SK-N-SH (cell line): ENCODE results near the gene FERD3L. TPM values are rescaled to one million over a fixed set of nuclear protein-coding genes. Genes with fewer than 3 reads are reported as not detected.

Experiments
- CTCF ChIA-PET: fragments of 300-600, 350-600 bp; formaldehyde crosslinking; extraction: SDS; loops from one replicate; lab custom pipeline; 2021; lab: Yijun Ruan, JAX
- POLR2A ChIA-PET: fragments of 350-600 bp; sonication (Branson Sonifier 250); formaldehyde crosslinking; extraction: SDS; loops from one replicate; lab custom pipeline; 2020; ENCODE audit warnings: antibody characterized with exemption, inconsistent platforms; lab: Yijun Ruan, JAX
- DNase-seq: peaks from one replicate; pipeline ENCODE4 v3.0.0; 2012
- H2AFZ ChIP-seq: fragments of 200-600 bp; sonication (generic); 2 replicates; pipeline ENCODE4 v1.8.1; 2016; ENCODE audit warnings: antibody characterized with exemption, mild to moderate bottlenecking, low read depth
- H3F3A ChIP-seq: fragments of 200-600 bp; sonication (generic); replicated peaks from 2 replicates; pipeline ENCODE3; 2016; ENCODE audit warnings: antibody characterized with exemption, mild to moderate bottlenecking; ENCODE audit not compliant: insufficient read depth
- H3K27ac ChIP-seq, 2 experiments: fragments of 200-500 bp in 1 of 2; fragments of 200-600 bp in 1 of 2; sonication (Bioruptor generic) in 1 of 2; sonication (generic), shearing (Covaris generic) in 1 of 2; 2 replicates each; pipeline versions ENCODE4 v1.5.1 to v1.6.1; 2014 to 2016; ENCODE audit warnings: low read depth in 2 of 2, inconsistent platforms in 1 of 2, low read length in 1 of 2, mild to moderate bottlenecking in 1 of 2, mixed read lengths in 1 of 2
- H3K27me3 ChIP-seq: fragments of 200-600 bp; sonication (generic), shearing (Covaris generic); 2 replicates; pipeline ENCODE4 v1.6.1; 2016; ENCODE audit warnings: mixed run types; ENCODE audit not compliant: insufficient read depth
- H3K36me3 ChIP-seq, 2 experiments: fragments of 200-500 bp in 1 of 2; fragments of 200-600 bp in 1 of 2; sonication (Bioruptor generic) in 1 of 2; sonication (generic) in 1 of 2; replicated peaks in 1 of 2; 2 replicates each; pipeline versions ENCODE3 to v1.5.1; 2014 to 2016; ENCODE audit warnings: low read length in 1 of 2, mild to moderate bottlenecking in 1 of 2; ENCODE audit not compliant: insufficient read depth in 2 of 2, control insufficient read depth in 1 of 2
- H3K4me1 ChIP-seq, 2 experiments: fragments of 200-500 bp in 1 of 2; fragments of 200-600 bp in 1 of 2; sonication (Bioruptor generic) in 1 of 2; sonication (generic), shearing (Covaris generic) in 1 of 2; 2 replicates each; pipeline versions ENCODE4 v1.5.1 to v1.6.1; 2014 to 2016; ENCODE audit warnings: low read depth in 1 of 2, low read length in 1 of 2, mixed run types in 1 of 2; ENCODE audit not compliant: insufficient read depth in 2 of 2, control insufficient read depth in 1 of 2
- H3K4me2 ChIP-seq: fragments of 200-600 bp; sonication (generic), shearing (Covaris generic); 2 replicates; pipeline ENCODE4 v1.6.1; 2017; ENCODE audit warnings: mixed run types
- H3K4me3 ChIP-seq, 2 experiments: fragments of 200-500 bp in 1 of 2; fragments of 200-600 bp in 1 of 2; sonication (Bioruptor generic) in 1 of 2; sonication (generic), shearing (Covaris generic) in 1 of 2; 2 replicates each; pipeline versions ENCODE4 v1.5.1 to v1.8.1; 2014 to 2016; ENCODE audit warnings: low read depth in 2 of 2, inconsistent platforms in 1 of 2, low read length in 1 of 2, mild to moderate bottlenecking in 1 of 2, mixed read lengths in 1 of 2, moderate library complexity in 1 of 2
- H3K79me2 ChIP-seq: fragments of 200-600 bp; sonication (generic); 2 replicates; pipeline ENCODE4 v1.8.1; 2017; ENCODE audit warnings: mild to moderate bottlenecking; ENCODE audit not compliant: insufficient read depth
- H3K9ac ChIP-seq: fragments of 200-600 bp; sonication (generic); 2 replicates; pipeline ENCODE4 v1.6.1; 2017; ENCODE audit warnings: mixed run types
- H3K9me2 ChIP-seq: fragments of 200-600 bp; sonication (generic); 2 replicates; pipeline ENCODE4 v1.6.1; 2017; ENCODE audit warnings: mixed run types
- H3K9me3 ChIP-seq: fragments of 200-600 bp; sonication (generic); 2 replicates; pipeline ENCODE4 v1.6.1; 2017; ENCODE audit warnings: mixed run types, mild to moderate bottlenecking, moderate library complexity
- H4K20me1 ChIP-seq: fragments of 200-600 bp; sonication (generic); 2 replicates; pipeline ENCODE4 v1.6.1; 2017; ENCODE audit warnings: mild to moderate bottlenecking, mixed run types; ENCODE audit not compliant: insufficient read depth
- CTCF ChIP-seq: fragments of 200-600 bp; sonication (generic); IDR thresholded peaks from 2 replicates; pipeline ENCODE4 v1.6.1; 2017; ENCODE audit warnings: antibody characterized with exemption, mild to moderate bottlenecking, moderate library complexity
- EP300 ChIP-seq, 2 experiments: IDR thresholded peaks; 2 replicates each; pipeline versions ENCODE4 v1.4.0 to v1.6.1; 2012; ENCODE audit warnings: borderline replicate concordance in 1 of 2, low read depth in 1 of 2, low read length in 1 of 2
- FOSL2 ChIP-seq: IDR thresholded peaks from 2 replicates; pipeline ENCODE4 v1.4.0; 2012; ENCODE audit warnings: low read depth, mild to moderate bottlenecking, moderate library complexity, borderline replicate concordance
- MAX ChIP-seq: IDR thresholded peaks from 2 replicates; pipeline ENCODE4 v1.4.0; 2012; ENCODE audit warnings: low read depth
- MXI1 ChIP-seq: IDR thresholded peaks from 2 replicates; pipeline ENCODE4 v1.6.1; 2012; ENCODE audit warnings: mild to moderate bottlenecking, low read depth, low read length, improper control_type of control experiment
- NRF1 ChIP-seq: IDR thresholded peaks from 2 replicates; pipeline ENCODE4 v1.6.1; 2012; ENCODE audit warnings: low read depth, mild to moderate bottlenecking, low read length
- RCOR1 ChIP-seq: fragments of 150-350 bp; IDR thresholded peaks from 2 replicates; pipeline ENCODE4 v1.6.1; 2017; ENCODE audit warnings: antibody characterized with exemption, low read length
- REST ChIP-seq: IDR thresholded peaks from 2 replicates; pipeline ENCODE4 v1.6.1; 2012; ENCODE audit warnings: mild to moderate bottlenecking, low read depth, low read length, moderate library complexity
- SIN3A ChIP-seq: IDR thresholded peaks from 2 replicates; pipeline ENCODE4 v1.6.1; 2012; ENCODE audit warnings: low read depth, mild to moderate bottlenecking, low read length, moderate library complexity, borderline replicate concordance
- TAF1 ChIP-seq: IDR thresholded peaks from 2 replicates; pipeline ENCODE4 v1.6.1; 2012; ENCODE audit warnings: low read depth, mild to moderate bottlenecking, low read length, moderate library complexity, borderline replicate concordance
- TEAD4 ChIP-seq: IDR thresholded peaks from 2 replicates; pipeline ENCODE4 v1.4.0; 2012; ENCODE audit warnings: mild to moderate bottlenecking, borderline replicate concordance; ENCODE audit not compliant: insufficient read depth
- USF1 ChIP-seq: IDR thresholded peaks from 2 replicates; pipeline ENCODE4 v1.4.0; 2012; ENCODE audit warnings: low read depth, borderline replicate concordance
- WGBS: methylation state at CpG from one replicate; pipeline ENCODE4 v1.1.6; 2017; ENCODE audit warnings: low lambda C conversion rate; 5-methylcytosine and 5-hydroxymethylcytosine counted together
- polyA plus RNA-seq, 3 experiments: library from polyadenylated mRNA; depleted of rRNA; stranded (reverse); fragments of >200 nt; gene quantifications; 2 replicates each; pipeline ENCODE4 v1.2.3, GENCODE V29; 2012

The FERD3L gene
- polyA plus RNA-seq, 1 of the 3 experiments (the other 2 are of a cell fraction) = not detected

- 57% methylated on average over 19 of the region's 19 CpGs for WGBS
- ChIA-PET CTCF (interaction anchor here (0.8 to 1.7 kb wide), 4 partner anchors 16 to 346 kb away, joined by 3 to 4 read pairs (median 4); no protein-coding TSS in a partner anchor), POLR2A (interaction anchor here (0.6 kb wide), 1 partner anchor 9 kb away, joined by 3 read pairs; no protein-coding TSS in a partner anchor)
- DNase-seq = peak; percentile 17
- Histone ChIP-seq H3K27me3 (no peaks in the 10 kb centered on the region), H3K9me3 (no peaks in the 10 kb centered on the region), H3K4me1 (no peaks in the 10 kb centered on the region), H3K36me3 (no peaks in the 10 kb centered on the region), H3K9me2 (0 out of 2 replicates have a peak, but pooled peaks cover 3% of the 10 kb centered on the region), H2AFZ (no peak overlapping the region), H4K20me1 (no peaks in the 10 kb centered on the region), H3K9ac (no peak overlapping the region), H3K79me2 (no peaks in the 10 kb centered on the region), H3K4me2 (no peak overlapping the region), H3K27ac (no peak overlapping the region), H3K4me3 (no peak overlapping the region), H3F3A (no peaks in the 10 kb centered on the region)
- TF ChIP-seq USF1 (no peak), CTCF (no peak), REST (no peak), MXI1 (no peak), NRF1 (no peak), MAX (no peak), SIN3A (no peak), EP300 (IDR thresholded peaks at IDR 0.05; ENCODE audit: borderline replicate concordance in 1 of 2, low read depth in 1 of 2, low read length in 1 of 2) (no peak), TAF1 (no peak), TEAD4 (no peak), RCOR1 (no peak), FOSL2 (no peak)
Measured at GRCh38 chr7:19145434-19146115, 354 bp upstream of the FERD3L start.
